SK-N-SH (cell line): ENCODE data around the gene GBP7.

Experiments used
- CHD2 ChIP-seq: fragments of 150-350 bp; IDR thresholded peaks from 2 replicates; pipeline ENCODE4 v1.6.1; 2018; ENCODE audit warnings: low read length; ENCODE audit not compliant: partially characterized antibody
- ELF1 ChIP-seq: IDR thresholded peaks from 2 replicates; pipeline ENCODE4 v1.4.0; 2012
- RAD21 ChIP-seq: IDR thresholded peaks from 2 replicates; pipeline ENCODE4 v1.6.1; 2012; ENCODE audit warnings: mild to moderate bottlenecking, low read length
- SIN3A ChIP-seq: IDR thresholded peaks from 2 replicates; pipeline ENCODE4 v1.6.1; 2012; ENCODE audit warnings: low read depth, mild to moderate bottlenecking, low read length, moderate library complexity, borderline replicate concordance

DNA sequence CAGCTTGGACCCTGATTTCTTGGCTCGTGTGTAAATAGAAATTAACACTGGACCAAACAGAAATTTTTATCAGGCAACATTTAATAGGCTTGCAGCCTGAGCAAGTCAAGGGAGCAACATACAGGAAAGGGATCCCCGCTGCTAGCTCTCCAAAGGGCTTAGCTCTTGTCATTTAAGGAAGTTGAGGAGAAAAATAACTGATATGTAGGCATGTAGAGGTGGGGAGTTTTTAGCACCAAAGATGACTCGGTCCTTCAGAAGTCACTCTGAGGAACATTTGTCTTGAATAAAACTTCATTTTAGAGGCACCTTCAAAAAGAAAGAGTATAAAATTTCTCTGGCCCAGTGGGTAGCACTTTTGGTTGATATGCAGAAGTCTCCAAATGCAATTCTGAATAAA is 76.9 kb downstream of the GBP7 start:
- TF ChIP-seq CHD2 (no peak), RAD21 (no peak), SIN3A (no peak), ELF1 (no peak)
